Spleen (tissue), 11 donors: Measurements from ENCODE around the gene NFIA. TPM values are rescaled to one million over a fixed set of nuclear protein-coding genes. Genes with fewer than 3 reads are reported as not detected.

ENCODE experiments used
- DNase-seq: peaks from one replicate; pipeline ENCODE4 v3.0.0-alpha.2; 2020
- H3K27ac ChIP-seq, 8 donors: fragments of 200-600 bp; sonication (generic) in 7 of 8; 1 replicate in 4 of 8; 2 replicates in 4 of 8; pipeline versions ENCODE4 v1.5.0 to v1.8.0; 2016 to 2021; ENCODE audit warnings: inconsistent platforms in 4 of 8, mild to moderate bottlenecking in 4 of 8, moderate library complexity in 1 of 8
- H3K27me3 ChIP-seq, 7 donors: fragments of 200-600 bp; sonication (generic) in 6 of 7; replicated peaks in 1 of 7; 1 replicate in 4 of 7; 2 replicates in 3 of 7; pipeline versions ENCODE4 v1.5.0 to v1.8.0; 2016 to 2021; ENCODE audit warnings: inconsistent platforms in 3 of 7, mild to moderate bottlenecking in 1 of 7
- H3K36me3 ChIP-seq, 6 donors: fragments of 200-600 bp; sonication (generic) in 5 of 6; 1 replicate in 4 of 6; 2 replicates in 2 of 6; pipeline versions ENCODE4 v1.5.0 to v1.8.0; 2016 to 2021; ENCODE audit warnings: inconsistent platforms in 2 of 6
- H3K4me1 ChIP-seq, 6 donors: fragments of 200-600 bp; sonication (generic) in 5 of 6; 1 replicate in 3 of 6; 2 replicates in 3 of 6; pipeline versions ENCODE4 v1.5.0 to v1.8.0; 2016 to 2021; ENCODE audit warnings: inconsistent platforms in 3 of 6
- H3K4me3 ChIP-seq, 8 donors: fragments of 200-600 bp; sonication (generic) in 7 of 8; 1 replicate in 4 of 8; 2 replicates in 4 of 8; pipeline versions ENCODE4 v1.5.0 to v1.8.0; 2016 to 2021; ENCODE audit warnings: inconsistent platforms in 4 of 8, mild to moderate bottlenecking in 4 of 8, moderate library complexity in 2 of 8
- H3K9me3 ChIP-seq, 8 donors: fragments of 200-600 bp; sonication (generic) in 7 of 8; 1 replicate in 4 of 8; 2 replicates in 4 of 8; pipeline versions ENCODE4 v1.5.0 to v1.8.0; 2016 to 2021; ENCODE audit warnings: inconsistent platforms in 4 of 8
- POLR2A ChIP-seq, 3 donors: fragments of 450-650 bp; IDR thresholded peaks; one replicate each; pipeline ENCODE4 v1.5.1; 2017; ENCODE audit warnings: antibody characterized with exemption in 3 of 3, mild to moderate bottlenecking in 1 of 3
- POLR2AphosphoS5 ChIP-seq, 3 donors: sonication (generic); formaldehyde crosslinking; IDR thresholded peaks; one replicate each; pipeline ENCODE4 v1.5.1; 2017; ENCODE audit warnings: antibody characterized with exemption in 3 of 3
- WGBS, 5 donors: extraction: QIAGEN DNeasy Blood & Tissue Kit in 3 of 5; methylation state at CpG; one replicate each; pipeline versions ENCODE4 v1.1.5 to v1.1.7; 2013 to 2018; 5-methylcytosine and 5-hydroxymethylcytosine counted together
- intact Hi-C: fragments of 100-400 bp; cut with DNase I; formaldehyde crosslinking; loops from one replicate; pipeline ENCODE4 v1.15.0; 2023; ENCODE audit warnings: low total_unique reads
- polyA plus RNA-seq, 3 donors: library from polyadenylated mRNA; stranded (reverse); fragments of 200-250 nt; gene quantifications; one replicate each; pipeline ENCODE4 v1.2.1, GENCODE V29; 2013
- total RNA-seq, 7 donors: library from RNA; depleted of rRNA in 3 of 7; stranded (reverse); fragments of >200 nt in 3 of 7; fragmentation: NEBNext Ultra II Directional in 4 of 7; extraction: Animal tissue kit (Norgen Biotek cat#: 25700) in 4 of 7; gene quantifications; one replicate each; pipeline versions ENCODE4 v1.1.0 to v1.2.1, GENCODE V29; 2016 to 2021
- TF ChIP-seq, protein P1 (sequence below), 11 experiments: fragments of 200-600 bp in 7 of 11; fragments of 450-650 bp in 4 of 11; sonication (generic) in 4 of 11; IDR thresholded peaks in 8 of 11; conservative IDR thresholded peaks in 3 of 11; 1 replicate in 7 of 11; 2 replicates in 4 of 11; pipeline versions ENCODE4 v1.4.0 to v1.8.0; 2016 to 2021; ENCODE audit warnings: antibody characterized with exemption in 11 of 11, inconsistent platforms in 4 of 11, mild to moderate bottlenecking in 1 of 11
- donor health status: healthy with polysubstance abuse.
- donor health status: DM: no; HTN: no; CAD: no; lungs with moderate emphysema.
- donor health status: DM: no; HTN: no; CAD: no.
- donor health status: Bipolar disorder and iron deficiency.
- donor health status: healthy.
- donor health status: DM: no; HTN: no; CAD: no.
- donor health status: DM: yes; HTN: yes; CAD: no.

Gene NFIA
- total and polyA plus RNA-seq, 10 donors: 3.1 to 76.8 (median 35.5) TPM

DNA sequence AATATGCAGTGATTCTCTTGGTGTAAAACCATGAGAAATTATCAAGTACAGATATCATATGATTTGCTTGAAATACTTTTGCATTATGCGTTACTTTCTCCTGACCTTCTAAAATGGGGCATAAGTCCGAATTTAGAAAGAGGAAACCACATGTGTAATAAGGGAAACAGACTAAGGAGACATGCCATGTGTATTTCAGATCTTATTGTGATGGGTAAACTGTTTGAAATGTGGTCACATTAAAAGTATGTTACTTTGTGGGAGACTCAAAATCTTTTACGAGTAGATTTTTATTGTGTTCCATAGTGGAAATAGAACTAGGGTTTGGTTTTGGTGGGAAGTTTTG, 173.0 kb downstream of the NFIA start:
- Histone ChIP-seq H3K4me1 (peaks cover 11 to 35% (median 27%) of the 10 kb centered on the region in 6 donors), H3K9me3 (no peaks in the 10 kb centered on the region), H3K27ac (peak overlapping the region in 7 of 8 donors; percentile 47 to 80 (median 75)), H3K36me3 (no peaks in the 10 kb centered on the region), H3K4me3 (peak overlapping the region in 5 of 8 donors; percentile 0 to 51 (median 13)), H3K27me3 (no peaks in the 10 kb centered on the region)
- intact Hi-C loops: no loop called here
- DNase-seq: no peak
- TF ChIP-seq POLR2AphosphoS5 (IDR thresholded peaks at IDR 0.05) (no peak), POLR2A (IDR thresholded peaks at IDR 0.05) (no peak)
- TF ChIP-seq, protein P1, sequence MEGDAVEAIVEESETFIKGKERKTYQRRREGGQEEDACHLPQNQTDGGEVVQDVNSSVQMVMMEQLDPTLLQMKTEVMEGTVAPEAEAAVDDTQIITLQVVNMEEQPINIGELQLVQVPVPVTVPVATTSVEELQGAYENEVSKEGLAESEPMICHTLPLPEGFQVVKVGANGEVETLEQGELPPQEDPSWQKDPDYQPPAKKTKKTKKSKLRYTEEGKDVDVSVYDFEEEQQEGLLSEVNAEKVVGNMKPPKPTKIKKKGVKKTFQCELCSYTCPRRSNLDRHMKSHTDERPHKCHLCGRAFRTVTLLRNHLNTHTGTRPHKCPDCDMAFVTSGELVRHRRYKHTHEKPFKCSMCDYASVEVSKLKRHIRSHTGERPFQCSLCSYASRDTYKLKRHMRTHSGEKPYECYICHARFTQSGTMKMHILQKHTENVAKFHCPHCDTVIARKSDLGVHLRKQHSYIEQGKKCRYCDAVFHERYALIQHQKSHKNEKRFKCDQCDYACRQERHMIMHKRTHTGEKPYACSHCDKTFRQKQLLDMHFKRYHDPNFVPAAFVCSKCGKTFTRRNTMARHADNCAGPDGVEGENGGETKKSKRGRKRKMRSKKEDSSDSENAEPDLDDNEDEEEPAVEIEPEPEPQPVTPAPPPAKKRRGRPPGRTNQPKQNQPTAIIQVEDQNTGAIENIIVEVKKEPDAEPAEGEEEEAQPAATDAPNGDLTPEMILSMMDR (IDR thresholded peaks at IDR 0.05 in 8 of 11, conservative IDR thresholded peaks at IDR 0.05 in 3 of 11): no peak
- 1 to 7% (median 6%) methylated on average over 3 of the region's 3 CpGs for WGBS, 5 donors

DNA sequence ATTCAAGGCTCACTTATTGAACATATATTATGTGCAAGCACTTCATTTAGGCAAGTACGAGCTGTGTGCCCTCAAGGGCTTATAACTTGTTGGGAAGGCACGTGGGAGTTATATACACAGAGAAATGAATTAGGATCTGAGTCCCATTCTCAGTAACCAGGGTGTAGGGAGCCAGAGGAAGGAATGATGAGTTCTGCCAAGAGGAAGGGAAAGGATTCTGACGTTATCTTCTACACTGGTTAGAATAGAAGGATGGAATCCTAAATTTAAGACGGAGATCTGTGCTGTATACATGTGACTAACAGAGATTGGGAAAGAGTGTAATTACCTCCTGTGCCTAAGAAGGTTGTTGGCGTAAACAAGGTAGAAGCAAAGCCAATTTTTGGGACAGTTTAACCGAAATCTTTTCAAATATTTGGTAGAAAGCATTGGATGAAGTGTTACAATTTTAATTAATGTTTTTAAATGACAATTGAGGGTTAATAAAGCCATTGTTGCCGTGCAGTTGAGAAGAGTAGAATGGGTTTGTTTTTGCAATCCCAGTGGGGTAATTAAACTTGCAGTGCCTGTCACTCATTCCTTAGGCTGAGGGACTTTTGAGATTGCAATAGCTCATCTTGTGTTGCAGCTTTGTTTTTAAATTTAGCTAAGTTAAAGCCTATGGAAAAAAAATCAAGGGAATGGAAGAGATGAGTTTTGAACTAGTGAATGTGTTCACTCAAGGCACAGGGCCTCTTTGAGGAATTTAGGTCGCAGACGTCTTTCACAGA, 177.2 kb downstream of the NFIA start:
- H3K27me3 ChIP-seq: no peaks in the 10 kb centered on the region
- H3K9me3 ChIP-seq: no peaks in the 10 kb centered on the region
- 72 to 90% (median 83%) methylated on average over 9 of the region's 9 CpGs for WGBS, 5 donors
- peaks cover 2 to 16% (median 14%) of the 10 kb centered on the region in 6 donors for H3K4me1 ChIP-seq
- no peaks in the 10 kb centered on the region for H3K36me3 ChIP-seq
- H3K27ac ChIP-seq: no peak overlapping the region
- no peak overlapping the region for H3K4me3 ChIP-seq
- DNase-seq: no peak
- intact Hi-C loops: no loop called here
- no peak for TF ChIP-seq POLR2A (IDR thresholded peaks at IDR 0.05)
- TF ChIP-seq POLR2AphosphoS5 (IDR thresholded peaks at IDR 0.05): no peak
- TF ChIP-seq, protein P1 (IDR thresholded peaks at IDR 0.05 in 8 of 11, conservative IDR thresholded peaks at IDR 0.05 in 3 of 11): no peak

DNA sequence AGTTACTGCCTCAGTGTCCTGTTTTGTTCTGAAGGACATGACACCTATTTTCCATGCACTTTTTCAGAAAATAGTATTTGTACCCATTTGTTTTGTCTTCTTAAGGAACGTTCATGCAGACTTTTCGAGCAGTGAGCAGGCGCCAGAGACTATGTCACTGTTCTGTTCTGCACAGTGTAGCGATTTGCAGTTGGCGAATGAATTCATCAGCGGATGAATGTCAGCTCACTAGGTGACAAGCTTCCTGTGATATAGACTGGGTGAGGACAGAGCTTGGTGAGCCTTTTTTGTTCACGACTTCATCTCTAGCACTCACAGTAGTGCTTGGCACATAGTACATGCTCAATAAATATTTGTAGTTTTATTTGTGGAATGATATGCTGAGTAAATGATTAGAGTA, 177.8 kb downstream of the NFIA start:
- no peak for TF ChIP-seq POLR2A (IDR thresholded peaks at IDR 0.05)
- TF ChIP-seq, protein P1 (IDR thresholded peaks at IDR 0.05 in 8 of 11, conservative IDR thresholded peaks at IDR 0.05 in 3 of 11): no peak
- no peak for TF ChIP-seq POLR2AphosphoS5 (IDR thresholded peaks at IDR 0.05)
- H3K9me3 ChIP-seq: no peaks in the 10 kb centered on the region
- intact Hi-C loops: no loop called here
- no peak overlapping the region for H3K27ac ChIP-seq
- DNase-seq: no peak
- H3K27me3 ChIP-seq: no peaks in the 10 kb centered on the region
- WGBS, 5 donors: 95 to 98% (median 95%) methylated on average over 7 of the region's 7 CpGs
- no peak overlapping the region for H3K4me3 ChIP-seq
- peaks cover 0 to 10% (median 8%) of the 10 kb centered on the region in 6 donors for H3K4me1 ChIP-seq
- no peaks in the 10 kb centered on the region for H3K36me3 ChIP-seq

DNA sequence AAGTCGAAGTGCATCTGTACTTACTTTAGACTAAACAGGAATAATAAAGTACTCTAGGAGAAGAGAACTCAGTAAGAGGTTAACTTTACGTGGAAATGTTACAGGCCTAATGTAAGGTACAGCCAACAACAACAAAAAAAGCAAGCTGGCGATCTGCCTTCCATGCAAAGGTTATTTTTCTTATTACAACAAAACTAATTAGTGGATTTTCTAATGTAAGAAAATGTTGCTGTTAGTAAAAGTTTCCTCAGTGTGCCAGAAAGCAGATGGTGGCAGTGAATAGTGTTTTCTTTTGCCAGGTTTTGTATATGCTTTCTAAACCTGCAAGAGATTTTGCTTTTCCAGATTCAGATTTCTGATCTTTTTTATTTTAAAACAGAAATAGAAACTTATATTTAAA, 179.2 kb downstream of the NFIA start:
- intact Hi-C loops: no loop called here
- Histone ChIP-seq H3K9me3 (no peaks in the 10 kb centered on the region), H3K4me1 (peaks cover 0 to 3% (median 0%) of the 10 kb centered on the region in 6 donors), H3K27me3 (no peaks in the 10 kb centered on the region), H3K4me3 (no peak overlapping the region), H3K27ac (no peak overlapping the region), H3K36me3 (no peaks in the 10 kb centered on the region)
- no peak for TF ChIP-seq POLR2AphosphoS5 (IDR thresholded peaks at IDR 0.05)
- TF ChIP-seq POLR2A (IDR thresholded peaks at IDR 0.05): no peak
- TF ChIP-seq, protein P1 (IDR thresholded peaks at IDR 0.05 in 8 of 11, conservative IDR thresholded peaks at IDR 0.05 in 3 of 11): no peak
- no peak for DNase-seq
- WGBS, 5 donors: 85 to 92% (median 90%) methylated on average over 3 of the region's 3 CpGs
